Large intestine (tissue), 3 donors: ENCODE data around the gene FZR1. TPM values are rescaled to one million over a fixed set of nuclear protein-coding genes. Genes with fewer than 3 reads are reported as not detected.
"Not testable (repeated sequence)": the region's sequence is repeated elsewhere in the genome, so short reads cannot be mapped to it uniquely, and the experiment has no call there.

ENCODE experiments used
- DNase-seq, 2 donors: peaks; one replicate each; pipeline versions ENCODE4 v3.0.0 to v3.0.0-alpha.2; 2013
- H3K27ac ChIP-seq: one replicate; pipeline ENCODE4 v1.5.1; 2013; ENCODE audit warnings: low read length
- H3K27me3 ChIP-seq: 2 replicates; pipeline ENCODE4 v1.6.1; 2013; ENCODE audit warnings: low read length; ENCODE audit not compliant: control insufficient read depth, insufficient read depth
- H3K36me3 ChIP-seq: 2 replicates; pipeline ENCODE4 v1.6.1; 2013; ENCODE audit warnings: low read length; ENCODE audit not compliant: control insufficient read depth, insufficient read depth
- H3K4me1 ChIP-seq: one replicate; pipeline ENCODE4 v1.6.1; 2013; ENCODE audit warnings: low read length; ENCODE audit not compliant: control insufficient read depth, insufficient read depth
- H3K4me3 ChIP-seq: one replicate; pipeline ENCODE4 v1.5.1; 2013; ENCODE audit warnings: low read length
- H3K9me3 ChIP-seq: one replicate; pipeline ENCODE4 v1.6.1; 2013; ENCODE audit warnings: mild to moderate bottlenecking, low read depth, low read length, moderate library complexity; ENCODE audit not compliant: control insufficient read depth
- WGBS: methylation state at CpG from one replicate; pipeline ENCODE4 v1.1.5; 2013; ENCODE audit warnings: low lambda C conversion rate; ENCODE audit not compliant: insufficient coverage; 5-methylcytosine and 5-hydroxymethylcytosine counted together
- polyA plus RNA-seq: library from polyadenylated mRNA; unstranded; fragments of 120-200 nt; gene quantifications from one replicate; pipeline ENCODE4 v1.2.1, GENCODE V29; 2013

FZR1 gene
- polyA plus RNA-seq, 1 donor: 42.5 TPM

GRCh38 chr19:3556978-3557460 lies 50.9 kb downstream of the FZR1 start:
- peaks cover 6% of the 10 kb centered on the region for H3K4me1 ChIP-seq
- peak in 1 of 2 donors; percentile 59 for DNase-seq

DNA sequence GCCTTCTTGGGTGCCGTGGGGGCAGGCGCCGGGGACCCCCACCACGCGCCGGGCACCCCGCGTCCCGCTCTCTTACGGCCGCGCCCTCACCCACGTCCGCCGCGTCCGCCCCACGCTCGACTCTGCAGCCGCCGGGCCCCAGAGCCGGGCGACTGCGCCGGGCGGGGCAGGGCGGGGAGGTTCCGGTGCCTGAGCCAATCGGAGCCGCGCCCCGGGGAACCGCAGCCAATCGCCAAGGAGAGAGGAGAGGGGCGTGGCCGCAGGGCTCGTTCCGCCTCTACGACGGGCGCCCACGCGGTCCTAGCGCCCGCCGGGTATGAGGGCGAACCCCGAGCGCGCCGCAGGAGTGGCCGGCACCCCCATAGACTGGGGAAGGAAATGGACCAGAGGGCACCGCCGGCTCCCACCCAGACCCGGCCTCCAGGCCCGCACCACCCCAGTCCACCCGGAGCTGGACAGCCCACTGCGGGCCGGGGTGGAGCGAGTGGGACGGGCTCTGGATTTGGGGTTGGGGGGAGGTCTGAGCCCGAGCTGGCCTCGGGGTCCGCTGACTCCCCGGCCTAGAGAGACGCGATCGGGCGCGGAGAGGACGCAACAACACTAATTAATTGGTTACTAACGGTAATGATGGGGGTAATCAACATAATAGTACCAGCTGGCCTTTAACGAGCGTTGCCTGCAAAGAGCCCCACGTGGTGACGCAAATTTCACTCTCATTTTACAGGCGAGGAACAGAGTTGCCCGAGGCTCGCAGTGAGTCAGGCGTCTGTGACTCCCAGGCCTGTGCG lies 51.5 kb downstream of the FZR1 start, which contains the start of gene MFSD12:
MFSD12 (minus strand) TSS at position 126 of the 788 bp plus-strand sequence. CDS start 183 bp downstream, outside the sequence.
- H3K36me3 ChIP-seq: no peaks in the 10 kb centered on the region
- no CpG with 5 or more reads among the region's 81 CpGs for WGBS
- peak within 1 kb of the TSS; percentile 67 for H3K4me3 ChIP-seq
- DNase-seq: peak; percentile 88 to 94
- H3K9me3 ChIP-seq: no peaks in the 10 kb centered on the region
- peak within 1 kb of the TSS; percentile 1 for H3K27ac ChIP-seq
- H3K27me3 ChIP-seq: no peaks in the 10 kb centered on the region
- peaks cover 6% of the 10 kb centered on the region for H3K4me1 ChIP-seq

More at GRCh38 chr19:3556978-3557460, 50.9 kb downstream of the FZR1 start:
- H3K4me3 ChIP-seq: peak overlapping the region; percentile 35
- no peaks in the 10 kb centered on the region for H3K36me3 ChIP-seq
- no peak overlapping the region for H3K27ac ChIP-seq
- no peaks in the 10 kb centered on the region for H3K27me3 ChIP-seq
- no peaks in the 10 kb centered on the region for H3K9me3 ChIP-seq
- WGBS: no CpG with 5 or more reads among the region's 60 CpGs

DNA sequence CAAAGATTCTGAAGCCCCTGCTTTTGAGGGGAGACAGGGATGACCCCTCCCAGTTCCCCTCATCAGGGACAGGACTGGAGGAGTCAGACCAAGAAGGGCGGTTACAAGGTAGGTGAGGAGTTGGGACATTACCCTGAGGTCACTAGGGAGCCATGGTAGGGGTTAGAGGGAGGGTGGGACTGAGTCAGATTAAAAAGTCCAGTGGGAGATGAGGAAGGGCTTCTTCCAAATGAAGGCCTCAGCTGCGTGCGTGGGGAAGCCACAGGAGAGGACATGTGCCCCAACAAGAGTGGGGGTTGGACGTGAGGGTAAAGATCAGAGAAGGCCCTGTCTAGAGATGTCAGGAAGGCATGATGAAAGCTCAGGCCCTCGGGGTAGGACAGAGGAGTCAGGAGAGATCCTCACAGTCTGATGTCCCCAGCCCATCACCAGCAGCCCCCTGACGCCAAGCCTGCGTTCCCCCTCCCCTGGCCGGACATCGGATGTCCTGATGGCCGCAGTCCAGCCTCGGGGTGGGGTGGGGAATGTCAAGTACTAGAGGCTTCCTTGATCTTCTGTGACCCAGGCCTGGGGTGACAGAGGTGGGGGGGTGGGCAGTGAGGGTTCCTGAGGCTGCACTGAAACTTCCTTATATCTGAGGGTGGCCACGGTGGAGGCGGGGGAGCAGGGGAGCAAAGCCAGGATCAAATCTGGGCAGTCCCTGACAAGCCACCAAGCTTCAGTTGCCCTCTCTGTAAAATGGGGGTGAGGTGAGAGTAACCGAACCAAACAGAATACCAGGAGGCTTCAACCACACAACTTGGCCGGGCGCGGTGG lies 57.8 kb downstream of the FZR1 start:
- Histone ChIP-seq H3K36me3 (no peaks in the 10 kb centered on the region), H3K27me3 (no peaks in the 10 kb centered on the region), H3K9me3 (no peaks in the 10 kb centered on the region), H3K27ac (no peak overlapping the region), H3K4me1 (no peaks in the 10 kb centered on the region), H3K4me3 (no peak overlapping the region)
- no CpG with 5 or more reads among the region's 17 CpGs for WGBS
- DNase-seq: no peak

DNA sequence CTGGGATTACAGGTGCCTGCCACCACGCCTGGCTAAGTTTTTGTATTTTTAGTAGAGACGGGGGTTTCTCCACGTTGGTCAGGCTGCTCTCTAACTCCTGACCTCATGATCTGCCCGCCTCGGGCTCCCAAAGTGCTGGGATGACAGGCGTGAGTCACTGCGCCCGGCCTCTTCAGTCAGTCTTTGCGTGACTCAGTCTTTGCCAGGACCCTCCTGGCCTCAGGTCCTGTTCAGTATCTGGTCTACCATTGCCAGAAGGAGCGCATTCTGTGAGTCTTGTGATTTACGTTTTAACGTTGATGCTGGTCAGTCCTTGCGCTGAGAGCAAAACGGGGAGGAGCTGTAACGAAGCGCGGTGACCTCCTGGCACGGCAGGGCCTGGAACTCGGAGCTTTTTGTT lies 59.0 kb downstream of the FZR1 start:
- 80% methylated on average over 1 of the region's 19 CpGs for WGBS
- Histone ChIP-seq H3K4me3 (no peak overlapping the region), H3K27me3 (no peaks in the 10 kb centered on the region), H3K27ac (no peak overlapping the region), H3K9me3 (no peaks in the 10 kb centered on the region), H3K4me1 (no peaks in the 10 kb centered on the region), H3K36me3 (no peaks in the 10 kb centered on the region)
- no peak for DNase-seq

DNA sequence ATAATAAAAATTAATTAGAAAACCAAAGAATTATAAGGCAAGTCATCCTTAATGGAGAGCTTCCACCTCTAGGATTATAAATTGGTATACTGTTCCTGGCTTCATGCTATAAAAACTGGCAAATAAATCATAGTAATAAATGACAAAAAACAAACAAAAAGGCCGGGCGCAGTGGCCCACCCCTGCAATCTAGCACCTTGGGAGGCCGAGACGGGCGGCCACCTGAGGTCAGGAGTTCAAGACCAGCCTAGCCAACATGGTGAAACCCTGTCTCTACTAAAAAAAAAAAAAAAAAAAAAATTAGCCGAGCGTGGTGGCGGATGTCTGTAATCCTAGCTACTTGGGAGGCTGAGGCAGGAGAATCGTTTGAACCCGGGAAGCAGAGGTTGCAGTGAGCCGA lies 63.9 kb downstream of the FZR1 start:
- not testable (repeated sequence) for DNase-seq

DNA sequence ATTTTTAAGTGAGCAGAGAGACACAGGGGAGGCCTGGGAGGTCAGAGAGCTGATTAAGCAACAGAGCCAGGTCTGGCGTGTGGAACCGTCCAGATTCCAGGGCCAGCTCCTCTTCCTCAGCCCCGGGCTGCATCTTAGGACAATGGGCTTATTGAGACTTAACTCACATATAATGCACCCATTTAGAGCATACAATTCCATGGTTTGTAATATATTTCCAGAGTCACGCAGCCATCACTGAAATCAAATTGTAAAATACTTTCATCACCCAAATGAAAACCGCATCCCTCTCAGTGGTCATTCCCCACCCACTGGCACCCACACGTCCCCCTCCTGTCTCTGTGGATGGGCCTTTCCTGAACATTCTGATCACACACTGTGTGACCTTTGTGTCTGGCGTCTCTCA lies 64.5 kb downstream of the FZR1 start:
- peaks cover 14% of the 10 kb centered on the region for H3K4me1 ChIP-seq
- no peak overlapping the region for H3K27ac ChIP-seq
- H3K27me3 ChIP-seq: no peaks in the 10 kb centered on the region
- H3K9me3 ChIP-seq: peaks cover 12% of the 10 kb centered on the region
- no peak overlapping the region for H3K4me3 ChIP-seq
- peaks cover 8% of the 10 kb centered on the region for H3K36me3 ChIP-seq
- DNase-seq: no peak
- no CpG with 5 or more reads among the region's 7 CpGs for WGBS

More for the DNA sequence above, 63.9 kb downstream of the FZR1 start:
- H3K4me1 ChIP-seq: peaks cover 14% of the 10 kb centered on the region
- H3K9me3 ChIP-seq: peaks cover 12% of the 10 kb centered on the region
- WGBS: 100% methylated on average over 1 of the region's 11 CpGs
- not testable (repeated sequence) for H3K27me3 ChIP-seq, H3K36me3 ChIP-seq, H3K4me3 ChIP-seq, H3K27ac ChIP-seq

DNA sequence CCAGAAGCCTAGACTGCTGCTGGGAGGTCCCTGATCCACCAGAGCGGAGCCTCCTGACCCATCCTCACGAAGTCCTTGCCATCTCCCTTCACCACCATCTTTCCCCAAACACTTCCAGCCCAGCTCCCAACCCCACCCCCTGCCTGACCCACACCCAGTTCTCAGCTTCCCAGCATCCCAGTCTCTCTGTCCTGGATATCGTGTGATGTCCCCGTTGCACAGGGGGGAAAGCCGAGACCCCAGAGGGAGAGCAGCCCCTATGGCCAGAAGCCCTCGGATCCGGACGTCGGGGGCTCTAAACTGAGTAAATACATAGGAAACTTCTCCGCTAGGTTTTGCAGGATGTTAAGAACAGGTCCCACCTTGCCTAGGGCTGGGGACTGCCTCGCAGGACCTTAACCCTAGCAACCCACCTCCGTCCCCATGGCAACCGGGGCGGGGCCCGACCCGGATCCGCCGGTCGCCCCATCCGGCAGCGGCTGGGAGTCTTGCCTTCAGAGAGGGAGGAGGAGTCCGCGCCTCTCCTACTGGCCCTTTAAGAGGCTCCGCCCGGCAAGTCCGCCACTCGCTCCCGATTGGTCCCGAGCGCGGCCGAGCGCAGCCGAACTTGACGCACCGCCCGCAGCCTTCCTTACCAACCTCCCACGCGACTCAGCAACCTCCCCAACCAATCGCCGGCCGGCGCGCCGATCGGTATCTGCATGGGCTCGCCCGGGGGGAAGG lies 66.2 kb downstream of the FZR1 start:
- H3K36me3 ChIP-seq: peaks cover 12% of the 10 kb centered on the region
- H3K9me3 ChIP-seq: peaks cover 15% of the 10 kb centered on the region
- H3K4me1 ChIP-seq: peaks cover 21% of the 10 kb centered on the region
- peak overlapping the region; percentile 51 for H3K4me3 ChIP-seq
- H3K27ac ChIP-seq: no peak overlapping the region
- no peaks in the 10 kb centered on the region for H3K27me3 ChIP-seq
- no CpG with 5 or more reads among the region's 48 CpGs for WGBS
- DNase-seq: peak; percentile 100

GRCh38 chr19:3572855-3573161 lies 66.7 kb downstream of the FZR1 start, which contains the start of gene HMG20B:
Gene HMG20B (plus strand): TSS chr19:3572944. CDS start chr19:3573310, 366 bp downstream.
- H3K36me3 ChIP-seq: peaks cover 12% of the 10 kb centered on the region
- peaks cover 21% of the 10 kb centered on the region for H3K4me1 ChIP-seq
- no peaks in the 10 kb centered on the region for H3K27me3 ChIP-seq
- H3K4me3 ChIP-seq: peak within 1 kb of the TSS; percentile 92
- no CpG with 5 or more reads among the region's 30 CpGs for WGBS
- DNase-seq: no peak
- peak within 1 kb of the TSS; percentile 54 for H3K27ac ChIP-seq
- peaks cover 15% of the 10 kb centered on the region for H3K9me3 ChIP-seq

DNA sequence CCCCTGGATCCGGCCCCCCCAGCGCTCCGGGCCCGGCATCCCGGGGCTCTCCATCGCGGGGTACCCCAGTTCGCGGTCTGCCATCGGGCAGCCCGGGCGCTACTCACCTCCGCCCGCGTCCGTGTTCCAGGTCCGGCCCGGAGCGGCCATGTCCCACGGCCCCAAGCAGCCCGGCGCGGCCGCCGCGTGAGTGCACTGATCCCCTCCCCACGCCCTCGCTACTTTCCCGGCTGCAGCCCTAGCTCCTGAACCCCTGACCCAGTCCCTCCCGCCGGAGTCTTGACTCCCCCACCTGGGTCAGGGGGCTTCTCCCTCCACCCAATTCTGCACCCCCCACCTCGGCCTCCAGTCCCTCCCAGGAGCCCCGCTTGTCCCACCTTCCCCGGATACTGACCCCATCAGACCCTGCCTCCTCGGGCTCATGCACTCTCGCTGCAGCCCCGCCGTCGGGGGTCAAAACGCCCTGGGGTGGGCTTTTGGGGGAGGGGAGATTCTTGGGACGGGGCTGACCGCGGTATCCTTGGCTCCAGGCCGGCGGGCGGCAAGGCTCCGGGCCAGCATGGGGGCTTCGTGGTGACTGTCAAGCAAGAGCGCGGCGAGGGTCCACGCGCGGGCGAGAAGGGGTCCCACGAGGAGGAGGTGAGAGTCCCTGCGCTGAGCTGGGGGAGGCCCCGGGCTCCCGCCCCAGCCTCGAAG lies 67.2 kb downstream of the FZR1 start:
- Histone ChIP-seq H3K9me3 (peaks cover 15% of the 10 kb centered on the region), H3K36me3 (peaks cover 12% of the 10 kb centered on the region), H3K4me1 (peaks cover 21% of the 10 kb centered on the region), H3K27ac (peak overlapping the region; percentile 54), H3K4me3 (peak overlapping the region; percentile 92), H3K27me3 (no peaks in the 10 kb centered on the region)
- DNase-seq: no peak
- no CpG with 5 or more reads among the region's 60 CpGs for WGBS
